Stomach (tissue), 4 donors: ENCODE results near the gene SLC35D1.

ENCODE experiments used
- CTCF ChIP-seq, 7 experiments: fragments of 450-650 bp in 4 of 7; fragments of 200-600 bp in 3 of 7; sonication (generic) in 3 of 7; IDR thresholded peaks; one replicate each; pipeline ENCODE4 v1.5.1; 2016 to 2019; ENCODE audit warnings: antibody characterized with exemption in 7 of 7, control low read depth in 2 of 7, mild to moderate bottlenecking in 1 of 7
- POLR2AphosphoS5 ChIP-seq, 3 donors: sonication (generic); formaldehyde crosslinking; IDR thresholded peaks; one replicate each; pipeline ENCODE4 v1.6.1; 2016; ENCODE audit warnings: antibody characterized with exemption in 3 of 3

- TF ChIP-seq CTCF (IDR thresholded peaks at IDR 0.05) (no peak), POLR2AphosphoS5 (IDR thresholded peaks at IDR 0.05) (no peak)
Observed at GRCh38 chr1:67084765-67085318, 30.9 kb upstream of the SLC35D1 start.
